HG03095 (cell line): ENCODE measurements around the gene INSM1.

Experiments used
- ATAC-seq: cut with Tn5 transposase; IDR thresholded peaks from one replicate; pipeline ENCODE4 v1.9.1; 2021; ENCODE audit warnings: moderate library complexity; ENCODE audit not compliant: unreplicated experiment

INSM1 gene

DNA sequence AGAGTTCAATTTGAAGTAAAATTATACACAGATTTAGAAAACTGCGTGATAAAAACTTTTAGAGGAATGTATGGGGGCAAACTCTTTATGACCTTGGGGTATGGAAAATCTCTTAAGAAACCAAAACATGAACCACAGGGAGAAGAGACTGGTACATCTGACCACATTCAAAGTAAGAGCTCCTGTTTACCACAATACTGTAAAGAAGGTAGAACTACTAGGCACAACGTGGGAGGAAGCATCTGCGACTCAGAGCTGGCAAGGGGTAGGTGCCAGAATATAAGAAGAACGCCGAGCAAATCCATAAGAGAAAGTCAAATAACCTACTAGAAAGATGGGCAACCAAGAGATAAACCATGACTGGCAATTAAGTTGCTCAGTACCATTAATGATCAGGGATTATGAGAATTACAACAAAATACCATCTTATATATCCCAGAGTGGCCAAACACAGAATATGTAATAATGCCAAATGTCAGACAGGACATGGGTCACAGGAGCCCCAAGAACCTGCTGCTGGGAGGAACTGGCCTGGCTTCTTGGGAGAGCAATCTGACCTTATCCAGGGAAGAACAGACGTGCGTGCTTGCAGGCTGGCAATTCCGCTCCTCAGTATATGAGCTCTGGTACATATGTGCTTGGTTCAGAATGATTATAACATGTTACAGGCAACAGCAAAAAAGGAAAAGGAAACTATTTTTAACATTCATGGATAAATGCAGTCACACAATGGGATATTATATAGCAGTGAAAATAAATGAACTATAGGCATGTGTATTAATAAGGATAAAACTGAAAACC is 50.2 kb downstream of the INSM1 start:
- ATAC-seq, result no peak
